Neural progenitor cell (in vitro differentiated cells): Measurements from ENCODE around the gene MAN1A2.

Experiments used
- CTCF ChIP-seq: fragments of 200-600 bp; sonication (generic); IDR thresholded peaks from 2 replicates; pipeline ENCODE4 v1.5.1; 2017; ENCODE audit warnings: antibody characterized with exemption, mild to moderate bottlenecking
- EZH2 ChIP-seq: fragments of 200-600 bp; sonication (generic); IDR thresholded peaks from 2 replicates; pipeline ENCODE4 v1.6.1; 2017; ENCODE audit warnings: antibody characterized with exemption, mild to moderate bottlenecking, moderate library complexity
- EZH2phosphoT487 ChIP-seq: fragments of 200-600 bp; sonication (generic); IDR thresholded peaks from 2 replicates; pipeline ENCODE4 v1.6.1; 2017; ENCODE audit warnings: antibody characterized with exemption

GRCh38 chr1:117570988-117571409 lies 203.8 kb downstream of the MAN1A2 start:
- TF ChIP-seq CTCF (no peak), EZH2 (no peak), EZH2phosphoT487 (no peak)
